ENCODE results near the gene FBXW8. TPM values are rescaled to one million over a fixed set of nuclear protein-coding genes. Genes with fewer than 3 reads are reported as not detected.

Gene FBXW8
- total RNA-seq, 4 donors from 2014 or later: 7.8 to 29.9 (median 10.3) TPM

GRCh38 chr12:117018685-117019084 lies 107.9 kb downstream of the FBXW8 start:
- in situ Hi-C loops (cut with MboI; ENCODE audit: low pct_ligation_motif_present in 1 of 4, low pct_unique_long_range_greater_than_20kb in 1 of 4, low sequenced_read_pairs in 3 of 4) (no loop called here), intact Hi-C loops (cut with DNase I; ENCODE audit: low total_unique reads) (no loop called here)
- no peak overlapping the region for H3K4me3 ChIP-seq
- DNase-seq: no peak
- H3K4me1 ChIP-seq: no peaks in the 10 kb centered on the region
- H3K36me3 ChIP-seq: peaks cover 0 to 23% (median 0%) of the 10 kb centered on the region in 4 donors
- no peak for TF ChIP-seq POLR2AphosphoS5 (IDR thresholded peaks at IDR 0.05)
- no peak for TF ChIP-seq POLR2A (IDR thresholded peaks at IDR 0.05)
- no peak for TF ChIP-seq EP300 (IDR thresholded peaks at IDR 0.05; ENCODE audit: low read depth)
- no peak for TF ChIP-seq CTCF (IDR thresholded peaks at IDR 0.05)
- WGBS, 2 donors (ENCODE audit: low coverage in 1 of 2): 87 to 88% methylated on average over 3 of the region's 3 CpGs
- H3K27ac ChIP-seq: no peak overlapping the region
- no peaks in the 10 kb centered on the region for H3K27me3 ChIP-seq
- H3K9me3 ChIP-seq: no peaks in the 10 kb centered on the region

GRCh38 chr12:117019866-117020265 lies 109.1 kb downstream of the FBXW8 start:
- DNase-seq: no peak
- peaks cover 0 to 11% (median 2%) of the 10 kb centered on the region in 4 donors for H3K36me3 ChIP-seq
- 96 to 100% methylated on average over 3 to 12 of the region's 12 CpGs for WGBS, 2 donors (ENCODE audit: low coverage in 1 of 2)
- in situ Hi-C loops (cut with MboI; ENCODE audit: low pct_ligation_motif_present in 1 of 4, low pct_unique_long_range_greater_than_20kb in 1 of 4, low sequenced_read_pairs in 3 of 4) (loop anchor here in 2 of 4 donors (10.0 kb wide), 1 partner anchor 95 kb away; no protein-coding TSS in a partner anchor), intact Hi-C loops (cut with DNase I; ENCODE audit: low total_unique reads) (loop anchor here (10.0 kb wide), 2 partner anchors 95 to 135 kb away; no protein-coding TSS in a partner anchor)
- no peak for TF ChIP-seq POLR2AphosphoS5 (IDR thresholded peaks at IDR 0.05)
- no peak for TF ChIP-seq CTCF (IDR thresholded peaks at IDR 0.05)
- no peak for TF ChIP-seq POLR2A (IDR thresholded peaks at IDR 0.05)
- no peak for TF ChIP-seq EP300 (IDR thresholded peaks at IDR 0.05; ENCODE audit: low read depth)
- no peak overlapping the region for H3K4me3 ChIP-seq
- no peaks in the 10 kb centered on the region for H3K9me3 ChIP-seq
- H3K27me3 ChIP-seq: no peaks in the 10 kb centered on the region
- no peaks in the 10 kb centered on the region for H3K4me1 ChIP-seq
- no peak overlapping the region for H3K27ac ChIP-seq

GRCh38 chr12:117020536-117021220 lies 109.9 kb downstream of the FBXW8 start:
- WGBS, 2 donors (ENCODE audit: low coverage in 1 of 2): 90 to 92% methylated on average over 2 to 12 of the region's 12 CpGs
- H3K9me3 ChIP-seq: no peaks in the 10 kb centered on the region
- no peaks in the 10 kb centered on the region for H3K27me3 ChIP-seq
- no peak for TF ChIP-seq EP300 (IDR thresholded peaks at IDR 0.05; ENCODE audit: low read depth)
- TF ChIP-seq POLR2AphosphoS5 (IDR thresholded peaks at IDR 0.05): no peak
- TF ChIP-seq CTCF (IDR thresholded peaks at IDR 0.05): no peak
- TF ChIP-seq POLR2A (IDR thresholded peaks at IDR 0.05): no peak
- H3K27ac ChIP-seq: no peak overlapping the region
- no peak overlapping the region for H3K4me3 ChIP-seq
- in situ Hi-C loops (cut with MboI; ENCODE audit: low pct_ligation_motif_present in 1 of 4, low pct_unique_long_range_greater_than_20kb in 1 of 4, low sequenced_read_pairs in 3 of 4): loop anchor here in 2 of 4 donors (10.0 kb wide), 1 partner anchor 94 kb away; no protein-coding TSS in a partner anchor
- intact Hi-C loops (cut with DNase I; ENCODE audit: low total_unique reads): loop anchor here (10.0 kb wide), 2 partner anchors 94 to 134 kb away; no protein-coding TSS in a partner anchor
- peaks cover 0 to 6% (median 3%) of the 10 kb centered on the region in 4 donors for H3K36me3 ChIP-seq
- peaks cover 0 to 3% (median under 1%) of the 10 kb centered on the region in 4 donors for H3K4me1 ChIP-seq
- DNase-seq: no peak

GRCh38 chr12:117022465-117022864 lies 111.7 kb downstream of the FBXW8 start:
- no peak for DNase-seq
- H3K9me3 ChIP-seq: no peaks in the 10 kb centered on the region
- peaks cover 0 to 7% (median 3%) of the 10 kb centered on the region in 4 donors for H3K36me3 ChIP-seq
- intact Hi-C loops (cut with DNase I; ENCODE audit: low total_unique reads) (loop anchor here (10.0 kb wide), 2 partner anchors 92 to 132 kb away; no protein-coding TSS in a partner anchor), in situ Hi-C loops (cut with MboI; ENCODE audit: low pct_ligation_motif_present in 1 of 4, low pct_unique_long_range_greater_than_20kb in 1 of 4, low sequenced_read_pairs in 3 of 4) (loop anchor here in 2 of 4 donors (10.0 kb wide), 1 partner anchor 92 kb away; no protein-coding TSS in a partner anchor)
- 79 to 90% methylated on average over 3 to 6 of the region's 6 CpGs for WGBS, 2 donors (ENCODE audit: low coverage in 1 of 2)
- H3K4me3 ChIP-seq: no peak overlapping the region
- no peak for TF ChIP-seq CTCF (IDR thresholded peaks at IDR 0.05)
- peaks cover 0 to 5% (median 2%) of the 10 kb centered on the region in 4 donors for H3K4me1 ChIP-seq
- no peaks in the 10 kb centered on the region for H3K27me3 ChIP-seq
- no peak overlapping the region for H3K27ac ChIP-seq

Measured in transverse colon (tissue), 4 donors.